GM21786 (cell line): ENCODE measurements around the gene ZNF837.
A peak's percentile ranks its signal among the peaks of the same experiment; 100 is the strongest.
"Not testable (repeated sequence)": the region's sequence is repeated elsewhere in the genome, so short reads cannot be mapped to it uniquely, and the experiment has no call there.

Experiments used
- ATAC-seq: cut with Tn5 transposase; IDR thresholded peaks from one replicate; pipeline ENCODE4 v1.9.1; 2021; ENCODE audit not compliant: unreplicated experiment

ZNF837 gene

DNA sequence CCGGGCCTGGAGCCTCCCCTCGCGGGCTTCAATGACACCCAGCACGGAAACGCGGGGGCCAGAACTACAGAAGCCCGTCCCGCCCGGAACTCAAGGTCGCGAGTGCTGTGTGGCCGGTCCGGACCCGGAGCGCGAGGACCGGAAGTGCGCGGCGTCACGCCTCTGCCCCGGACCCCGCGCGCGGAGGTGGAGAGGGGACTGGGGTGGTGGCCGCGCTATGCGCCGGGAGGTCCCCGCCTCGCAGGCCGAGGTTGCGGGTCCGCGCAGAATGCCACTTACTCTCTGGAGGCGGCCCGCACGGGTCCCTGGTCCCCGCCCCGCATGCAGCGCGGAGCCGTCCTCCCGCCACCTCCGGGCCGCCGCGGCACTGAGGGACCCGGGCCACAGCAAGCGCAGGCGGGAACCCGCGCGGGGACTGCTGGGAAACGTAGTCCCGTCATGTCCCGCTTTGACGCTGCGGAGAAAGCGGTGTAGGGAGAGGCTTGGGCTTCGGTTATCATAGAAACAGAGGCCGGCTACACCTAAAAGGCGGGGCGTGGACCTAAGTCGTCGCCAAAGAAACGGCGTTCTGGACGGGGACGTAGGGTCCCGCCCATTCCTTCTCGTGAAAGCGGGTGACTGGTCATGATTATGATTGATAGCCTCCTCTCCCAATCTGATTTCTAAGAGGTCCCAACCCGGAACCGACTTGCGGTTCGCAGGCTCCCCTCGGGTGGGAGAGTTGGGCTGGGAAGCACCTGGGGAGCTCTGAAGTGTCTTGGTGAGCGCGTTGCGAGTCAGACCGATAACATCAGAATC, at the start of gene ZNF837:
Gene ZNF837 (minus strand): TSS at position 369 of the 798 bp plus-strand sequence. CDS start 11,698 bp downstream, outside the sequence.
- peak; percentile 84 for ATAC-seq

DNA sequence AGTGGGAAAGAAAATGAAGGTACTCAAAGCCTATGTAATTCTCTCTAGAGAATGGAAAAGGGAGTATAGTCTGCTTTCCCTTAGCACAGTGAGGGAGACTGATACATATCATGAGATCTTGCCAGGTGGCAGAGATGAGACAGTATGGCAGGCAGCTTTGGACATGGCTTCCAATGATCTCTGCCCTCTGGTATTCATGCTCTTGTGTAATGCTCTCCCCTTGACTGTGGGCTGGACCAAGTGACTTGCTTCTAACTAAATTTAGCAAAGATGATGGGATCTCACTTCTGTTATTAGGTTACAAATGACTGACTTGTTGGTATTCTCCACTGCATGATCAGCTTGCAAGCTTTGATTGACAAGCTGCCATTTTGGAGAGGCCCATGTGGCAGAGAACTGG, 48.9 kb upstream of the ZNF837 start:
- no peak for ATAC-seq

- no peak for ATAC-seq
These were observed 47.8 kb upstream of the ZNF837 start for GRCh38 chr19:58428617-58429016.

DNA sequence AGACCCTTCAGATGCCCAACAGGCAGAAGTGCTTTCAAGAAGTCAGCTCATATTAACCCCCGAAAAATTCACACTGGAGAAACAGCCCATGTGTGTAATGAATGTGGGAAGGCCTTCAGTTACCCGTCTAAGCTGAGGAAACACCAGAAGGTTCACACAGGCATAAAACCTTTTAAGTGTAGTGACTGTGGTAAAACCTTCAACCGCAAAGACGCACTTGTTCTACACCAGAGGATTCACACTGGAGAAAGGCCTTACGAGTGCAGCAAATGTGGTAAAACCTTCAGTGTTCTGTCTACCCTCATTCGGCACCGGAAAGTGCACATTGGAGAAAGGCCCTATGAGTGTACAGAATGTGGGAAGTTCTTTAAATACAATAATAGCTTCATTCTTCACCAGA, 36.2 kb upstream of the ZNF837 start:
- ATAC-seq, result no peak

GRCh38 chr19:58416604-58417003, 35.8 kb upstream of the ZNF837 start:
- no peak for ATAC-seq

GRCh38 chr19:58409010-58409790, 28.4 kb upstream of the ZNF837 start:
- no peak for ATAC-seq

DNA sequence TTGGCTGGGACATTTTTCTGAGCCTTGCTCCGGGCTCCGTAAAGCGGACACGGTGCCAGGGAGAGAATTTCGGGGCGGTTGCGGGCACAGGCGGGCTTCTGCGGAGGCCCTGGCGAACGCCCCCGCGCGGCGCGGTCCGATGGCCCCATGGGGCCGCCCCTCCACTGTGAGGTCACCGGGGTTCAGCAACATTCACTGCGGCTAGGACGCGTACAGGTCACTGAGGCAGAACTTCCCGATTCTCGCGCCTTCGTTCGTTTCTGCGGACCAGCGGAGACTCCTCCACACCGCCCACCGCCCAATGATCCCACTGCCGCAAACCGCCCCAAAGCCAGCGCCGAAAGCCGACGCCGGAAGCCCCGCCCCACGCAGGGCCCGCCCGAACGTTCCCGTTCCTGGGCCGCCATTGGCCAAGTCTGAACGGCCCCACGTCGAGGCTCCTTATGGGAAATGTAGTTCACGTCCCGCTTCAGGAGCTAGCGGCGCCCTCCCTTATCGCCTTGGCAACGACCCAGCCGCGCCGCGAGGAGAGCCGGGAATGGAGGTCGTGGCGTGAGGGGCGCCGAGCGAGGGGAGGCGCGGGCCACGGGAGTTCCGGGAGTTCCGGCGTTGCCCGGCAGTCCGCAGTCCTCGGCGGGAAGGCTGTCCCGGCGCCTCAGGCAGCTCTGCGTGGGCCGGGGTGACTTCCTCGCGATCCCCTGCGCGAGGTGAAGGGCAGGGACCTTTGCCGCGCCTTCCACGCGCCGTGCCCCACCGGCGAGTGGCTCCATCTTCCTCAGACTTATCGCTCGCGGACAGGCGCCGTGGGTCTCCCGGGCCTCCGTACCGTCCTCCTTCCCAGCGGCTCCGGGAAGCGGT, 27.6 kb upstream of the ZNF837 start, which contains the start of gene ZNF584:
Gene ZNF584 (plus strand): TSS at position 498 of the 858 bp plus-strand sequence. CDS start 499 bp downstream, outside the sequence.
- peak; percentile 90 for ATAC-seq

- ATAC-seq, result no peak
These were observed 26.9 kb upstream of the ZNF837 start for GRCh38 chr19:58407658-58408151.

GRCh38 chr19:58406818-58407657, 26.2 kb upstream of the ZNF837 start:
- no peak for ATAC-seq

GRCh38 chr19:58403920-58404478, 23.2 kb upstream of the ZNF837 start:
- not testable (repeated sequence) for ATAC-seq

GRCh38 chr19:58401840-58402421, 21.1 kb upstream of the ZNF837 start:
- no peak for ATAC-seq

DNA sequence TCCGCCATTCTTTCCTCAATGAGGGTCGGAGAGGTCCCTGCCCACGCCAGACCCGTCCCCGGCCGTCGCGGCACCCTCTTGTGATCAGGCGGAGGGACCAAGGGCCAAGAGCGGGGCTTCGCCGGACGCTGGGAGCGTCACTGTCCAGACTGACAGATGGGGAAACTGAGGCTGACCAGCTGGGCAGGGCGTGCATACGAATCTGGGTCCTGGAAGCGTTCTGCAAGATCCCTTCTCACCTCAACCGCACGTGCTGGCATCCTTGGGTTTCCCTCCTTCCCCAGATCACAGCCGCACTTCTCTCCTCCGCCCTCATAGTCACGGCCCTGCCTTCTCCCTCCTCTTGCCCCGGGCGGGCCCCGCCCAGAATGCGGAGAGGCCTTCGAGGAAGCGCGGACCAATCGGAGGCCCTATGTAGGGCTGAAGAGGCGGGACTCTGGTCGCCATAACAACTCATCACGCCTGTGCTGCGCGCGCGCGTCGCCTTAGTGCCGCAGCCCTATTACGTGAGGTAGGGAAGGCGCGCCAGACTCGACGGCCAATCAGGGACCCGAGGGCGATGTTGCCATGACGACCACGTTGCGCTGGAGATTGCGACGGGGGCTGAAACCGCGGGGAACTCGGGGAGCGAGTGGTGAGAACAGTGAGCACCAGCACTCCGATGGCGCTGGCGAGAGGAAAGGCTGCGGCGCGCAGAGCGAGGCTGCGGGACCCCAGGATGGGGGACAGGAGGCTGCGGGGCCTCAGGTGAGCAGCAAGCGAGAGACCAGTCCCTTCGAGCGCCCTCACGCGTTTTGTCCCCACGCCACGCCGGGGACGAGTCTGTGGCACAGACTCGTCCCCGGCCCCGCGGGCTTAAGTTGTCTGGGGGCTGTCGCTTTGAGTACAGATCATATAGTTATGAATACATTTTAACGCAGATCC, 20.3 kb upstream of the ZNF837 start:
- peak; percentile 99 for ATAC-seq

- no peak for ATAC-seq
These were observed 19.6 kb upstream of the ZNF837 start for GRCh38 chr19:58400316-58400915.

- no peak for ATAC-seq
These were observed 19.1 kb upstream of the ZNF837 start for GRCh38 chr19:58399903-58400302.

- ATAC-seq, result no peak
These were observed 17.7 kb upstream of the ZNF837 start for GRCh38 chr19:58398545-58398944.

- no peak for ATAC-seq
These were observed 17.3 kb upstream of the ZNF837 start for GRCh38 chr19:58398087-58398486.

DNA sequence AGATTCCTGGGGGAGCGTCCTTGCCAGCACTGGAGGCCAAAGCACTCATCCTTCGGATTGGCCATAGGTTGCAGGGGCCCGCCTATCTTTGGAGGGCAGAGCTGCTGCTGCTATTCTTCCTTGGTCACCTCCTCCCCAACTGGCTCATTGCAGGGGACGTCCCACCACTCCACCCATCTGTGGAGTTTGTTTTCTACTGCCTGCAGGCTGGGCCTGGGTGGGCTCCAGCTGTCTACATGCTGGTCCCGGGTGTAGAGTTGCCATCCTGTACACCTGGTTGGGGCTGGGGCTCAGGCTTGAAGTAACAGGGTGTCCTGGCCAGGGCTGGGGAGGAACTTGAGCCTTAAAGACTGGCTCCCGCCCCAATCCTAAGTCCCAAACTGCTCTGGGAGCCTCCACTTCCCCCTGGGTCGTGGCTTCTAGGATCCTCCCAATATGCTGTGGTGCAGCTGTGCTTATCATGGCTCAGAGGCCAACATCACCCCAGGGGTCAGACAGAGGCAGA, 16.8 kb upstream of the ZNF837 start:
- ATAC-seq, result no peak
